ENCODE data around the gene MYCT1.
"Not testable (repeated sequence)": the region's sequence is repeated elsewhere in the genome, so short reads cannot be mapped to it uniquely, and the experiment has no call there.

MYCT1 gene, protein sequence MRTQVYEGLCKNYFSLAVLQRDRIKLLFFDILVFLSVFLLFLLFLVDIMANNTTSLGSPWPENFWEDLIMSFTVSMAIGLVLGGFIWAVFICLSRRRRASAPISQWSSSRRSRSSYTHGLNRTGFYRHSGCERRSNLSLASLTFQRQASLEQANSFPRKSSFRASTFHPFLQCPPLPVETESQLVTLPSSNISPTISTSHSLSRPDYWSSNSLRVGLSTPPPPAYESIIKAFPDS

DNA sequence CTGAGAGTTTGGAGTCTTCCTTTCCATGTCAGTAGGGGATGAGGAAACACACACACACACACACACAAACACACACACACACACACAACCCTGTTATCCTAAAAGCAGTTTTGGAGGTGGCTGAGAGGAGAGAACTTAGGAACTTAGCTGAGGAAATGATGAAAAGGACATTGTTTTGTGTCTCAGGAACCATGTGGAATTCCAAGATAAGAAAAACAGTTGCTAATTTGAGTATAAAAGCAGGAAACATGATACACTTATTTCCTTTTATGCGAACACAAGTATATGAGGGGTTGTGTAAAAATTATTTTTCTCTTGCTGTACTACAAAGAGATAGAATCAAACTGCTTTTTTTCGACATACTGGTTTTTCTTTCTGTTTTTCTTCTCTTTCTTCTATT is at the start of gene MYCT1:
Gene MYCT1 (plus strand): TSS at position 264 of the 400 bp plus-strand sequence. CDS start 6 bp downstream, at position 270.
- H3K4me1 ChIP-seq, result no peaks in the 10 kb centered on the region
- no peak within 1 kb of the TSS for H3K9ac ChIP-seq
- no peak within 1 kb of the TSS for H3K27ac ChIP-seq
- no peaks in the 10 kb centered on the region for H4K20me1 ChIP-seq
- H3K36me3 ChIP-seq, result no peaks in the 10 kb centered on the region
- H3K4me3 ChIP-seq, result no peak within 1 kb of the TSS
- no peak within 1 kb of the TSS for H3K4me2 ChIP-seq
- H3K9me3 ChIP-seq (replicated peaks in 1 of 11), result no peaks in the 10 kb centered on the region
- H3K27me3 ChIP-seq, result no peaks in the 10 kb centered on the region
- no peak for TF ChIP-seq Cebpa-rat (IDR thresholded peaks at IDR 0.05)

DNA sequence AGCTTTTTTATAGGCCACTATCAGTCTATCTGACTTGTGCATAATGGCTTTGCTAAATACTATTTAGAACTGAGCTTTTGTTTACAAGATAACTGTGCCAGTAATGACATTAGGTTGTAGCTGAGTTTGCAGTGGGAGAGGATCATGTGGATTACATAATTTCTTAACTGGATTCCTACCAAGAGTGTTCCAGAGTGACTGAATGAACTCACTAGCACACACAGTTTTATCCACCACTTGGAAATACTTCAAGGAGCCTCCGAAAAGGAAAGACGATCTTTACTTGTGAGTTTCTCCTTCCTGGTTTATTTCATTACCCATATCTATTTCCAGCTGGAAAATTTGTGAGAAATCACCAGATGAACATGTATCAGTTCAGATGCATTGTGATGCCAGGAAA is 49.6 kb upstream of the MYCT1 start:
- Histone ChIP-seq H3K9ac (no peak overlapping the region), H3K9me3 (replicated peaks in 1 of 11) (no peaks in the 10 kb centered on the region), H3K36me3 (no peaks in the 10 kb centered on the region), H3K4me2 (no peak overlapping the region), H3K27ac (no peak overlapping the region), H3K27me3 (no peaks in the 10 kb centered on the region), H3K4me3 (no peak overlapping the region), H4K20me1 (no peaks in the 10 kb centered on the region), H3K4me1 (no peaks in the 10 kb centered on the region)
- no peak for TF ChIP-seq Cebpa-rat (IDR thresholded peaks at IDR 0.05)

DNA sequence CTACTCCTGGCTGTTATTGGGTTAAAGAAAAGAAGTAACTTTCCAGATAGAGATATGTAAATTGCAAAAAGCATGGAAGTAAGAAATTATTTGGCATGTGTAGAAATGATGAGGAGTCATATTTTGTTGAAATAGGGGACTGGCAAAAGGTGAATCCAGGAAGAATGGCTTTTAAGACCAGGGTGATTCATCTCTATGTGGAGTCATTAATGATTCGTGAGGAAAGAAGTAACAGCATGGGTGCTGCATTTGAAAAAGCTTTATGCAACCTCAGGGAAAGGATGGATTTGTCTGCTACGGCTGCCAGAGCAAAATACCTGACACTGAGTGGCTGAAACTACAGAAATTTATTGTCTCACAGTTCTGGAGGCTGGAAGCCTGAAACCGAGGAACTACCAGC is 45.7 kb upstream of the MYCT1 start:
- Histone ChIP-seq H3K36me3 (no peaks in the 10 kb centered on the region), H3K9me3 (replicated peaks in 1 of 11) (no peaks in the 10 kb centered on the region), H3K4me1 (no peaks in the 10 kb centered on the region), H3K27me3 (no peaks in the 10 kb centered on the region), H3K27ac (no peak overlapping the region), H3K4me3 (no peak overlapping the region), H3K4me2 (no peak overlapping the region), H3K9ac (no peak overlapping the region), H4K20me1 (no peaks in the 10 kb centered on the region)
- no peak for TF ChIP-seq Cebpa-rat (IDR thresholded peaks at IDR 0.05)

DNA sequence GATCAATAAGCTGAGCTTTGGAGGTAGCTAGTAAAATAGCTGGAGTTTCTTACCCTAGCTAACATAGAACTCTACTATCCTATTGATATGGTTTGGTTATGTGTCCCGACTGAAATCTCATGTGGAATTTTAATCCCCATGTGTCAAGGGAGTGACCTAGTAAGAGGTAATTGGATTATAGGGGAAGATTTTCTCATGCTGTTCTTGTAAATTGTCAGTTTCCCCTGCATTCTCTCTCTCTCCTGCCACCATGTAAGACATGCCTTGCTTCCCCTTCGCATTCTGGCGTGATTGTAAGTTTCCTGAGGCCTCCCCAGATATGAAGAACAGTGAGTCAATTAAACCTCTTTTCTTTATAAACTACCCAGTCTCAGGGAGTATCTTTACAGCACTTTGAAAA is 35.9 kb upstream of the MYCT1 start:
- H4K20me1 ChIP-seq, result no peaks in the 10 kb centered on the region
- H3K27me3 ChIP-seq, result no peaks in the 10 kb centered on the region
- H3K27ac ChIP-seq, result no peak overlapping the region
- H3K9ac ChIP-seq, result no peak overlapping the region
- H3K36me3 ChIP-seq, result no peaks in the 10 kb centered on the region
- no peak overlapping the region for H3K4me2 ChIP-seq
- no peaks in the 10 kb centered on the region for H3K4me1 ChIP-seq
- no peaks in the 10 kb centered on the region for H3K9me3 ChIP-seq (replicated peaks in 1 of 11)
- no peak overlapping the region for H3K4me3 ChIP-seq
- no peak for TF ChIP-seq Cebpa-rat (IDR thresholded peaks at IDR 0.05)

DNA sequence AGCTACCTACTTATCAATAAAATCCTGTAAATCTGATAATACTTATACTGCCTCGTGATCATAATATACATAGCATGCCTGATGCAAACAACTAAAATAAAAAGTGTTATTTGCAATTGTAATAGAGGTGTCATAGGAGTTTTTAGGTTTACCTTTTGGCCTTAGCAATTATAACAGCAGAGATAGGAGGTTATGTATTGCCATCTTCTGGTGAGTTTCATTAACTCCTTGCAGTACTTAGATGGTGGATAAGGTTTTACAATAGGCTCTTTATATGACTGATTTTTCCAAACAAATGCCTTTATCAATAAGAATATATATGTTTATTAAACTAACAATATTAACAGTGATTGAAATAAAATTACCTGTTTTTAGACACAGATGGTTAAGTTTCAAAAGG is 27.8 kb upstream of the MYCT1 start:
- no peak overlapping the region for H3K9ac ChIP-seq
- H4K20me1 ChIP-seq, result no peaks in the 10 kb centered on the region
- no peak for TF ChIP-seq Cebpa-rat (IDR thresholded peaks at IDR 0.05)
- no peak overlapping the region for H3K4me2 ChIP-seq
- no peaks in the 10 kb centered on the region for H3K27me3 ChIP-seq
- no peaks in the 10 kb centered on the region for H3K36me3 ChIP-seq
- H3K27ac ChIP-seq, result no peak overlapping the region
- H3K4me3 ChIP-seq, result no peak overlapping the region
- H3K4me1 ChIP-seq, result no peaks in the 10 kb centered on the region
- H3K9me3 ChIP-seq (replicated peaks in 1 of 11), result no peaks in the 10 kb centered on the region; a peak in 1 of 22 replicates

DNA sequence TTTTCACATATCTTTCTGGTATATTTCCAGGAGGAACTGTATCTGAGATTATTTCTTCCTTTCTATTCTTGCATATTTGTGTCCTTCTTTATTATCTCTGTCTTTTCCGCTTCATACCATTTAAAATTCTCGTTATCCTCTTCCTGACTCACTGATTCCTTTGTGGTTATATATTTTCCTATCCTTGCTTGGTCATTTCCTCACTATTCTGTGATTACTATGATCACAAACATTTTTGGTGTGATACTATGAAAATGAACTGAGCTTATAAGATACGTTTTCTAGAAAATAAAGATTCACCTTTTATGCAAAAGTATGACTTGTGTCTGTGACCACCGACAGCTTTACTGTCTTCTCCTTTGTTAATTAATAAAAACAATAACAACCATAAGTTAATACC is 26.5 kb upstream of the MYCT1 start:
- Histone ChIP-seq H3K27ac (no peak overlapping the region), H3K4me2 (no peak overlapping the region), H3K36me3 (no peaks in the 10 kb centered on the region), H3K9ac (no peak overlapping the region), H3K9me3 (replicated peaks in 1 of 11) (no peaks in the 10 kb centered on the region; a peak in 1 of 22 replicates), H3K27me3 (no peaks in the 10 kb centered on the region), H3K4me3 (no peak overlapping the region), H3K4me1 (no peaks in the 10 kb centered on the region), H4K20me1 (no peaks in the 10 kb centered on the region)
- no peak for TF ChIP-seq Cebpa-rat (IDR thresholded peaks at IDR 0.05)

DNA sequence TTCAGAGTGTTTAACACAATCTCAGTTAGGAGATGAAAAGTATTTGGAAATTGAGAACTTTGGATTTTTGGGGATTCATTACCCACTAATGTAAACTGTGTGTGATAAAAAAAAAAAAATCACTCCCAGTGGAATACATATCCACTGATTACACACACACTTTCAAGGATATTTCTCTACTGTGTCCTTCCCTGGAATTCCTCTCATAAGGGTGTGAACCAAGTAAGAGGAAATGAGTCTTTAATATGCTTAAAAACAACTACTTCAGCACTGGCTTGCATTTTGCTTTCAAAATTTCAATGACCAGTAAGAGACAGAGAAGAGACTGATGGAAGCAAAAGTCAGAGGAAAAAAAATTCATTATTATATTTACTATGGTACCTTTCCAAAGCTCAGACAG is 24.5 kb upstream of the MYCT1 start:
- TF ChIP-seq Cebpa-rat (IDR thresholded peaks at IDR 0.05), result no peak
- Histone ChIP-seq H3K9ac (no peak overlapping the region), H3K4me1 (no peaks in the 10 kb centered on the region), H3K27ac (no peak overlapping the region), H4K20me1 (no peaks in the 10 kb centered on the region), H3K4me3 (no peak overlapping the region), H3K4me2 (no peak overlapping the region), H3K36me3 (no peaks in the 10 kb centered on the region), H3K9me3 (replicated peaks in 1 of 11) (no peaks in the 10 kb centered on the region), H3K27me3 (no peaks in the 10 kb centered on the region)

DNA sequence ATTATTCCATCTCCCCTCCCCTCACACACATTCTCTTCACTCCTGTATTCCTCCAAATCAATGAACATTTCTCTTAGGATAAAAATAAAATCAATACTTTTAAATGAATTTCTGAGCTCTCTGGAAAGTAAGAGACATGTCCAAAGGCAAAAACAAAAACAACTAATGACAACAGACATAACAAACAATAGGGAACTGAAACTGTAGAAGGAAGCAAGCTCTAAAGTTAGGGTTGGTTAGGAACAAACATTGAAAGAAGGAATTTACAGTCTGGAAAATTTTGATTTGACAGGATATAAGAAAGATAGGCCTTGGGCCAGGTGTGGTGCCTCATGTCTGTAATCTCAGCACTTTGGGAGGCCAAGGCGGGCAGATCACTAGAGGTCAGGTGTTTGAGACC is 17.5 kb upstream of the MYCT1 start:
- Histone ChIP-seq H3K4me2 (peak overlapping the region in 10 of 11 experiments; percentile 5 to 88 (median 26); a peak in 15 of 22 replicates), H3K4me1 (peaks cover 6 to 19% (median 9%) of the 10 kb centered on the region in 10 experiments; a peak in 17 of 20 replicates), H3K27me3 (no peaks in the 10 kb centered on the region), H3K9ac (0 out of 22 replicates have a peak overlapping the region, but pooled peaks of 1 of the 11 experiments have one; percentile 11), H3K36me3 (no peaks in the 10 kb centered on the region), H3K9me3 (replicated peaks in 1 of 11) (no peaks in the 10 kb centered on the region), H3K27ac (peak overlapping the region in 2 of 11 experiments; percentile 49 to 67; a peak in 4 of 22 replicates), H3K4me3 (no peak overlapping the region), H4K20me1 (no peaks in the 10 kb centered on the region)
- no peak for TF ChIP-seq Cebpa-rat (IDR thresholded peaks at IDR 0.05)

DNA sequence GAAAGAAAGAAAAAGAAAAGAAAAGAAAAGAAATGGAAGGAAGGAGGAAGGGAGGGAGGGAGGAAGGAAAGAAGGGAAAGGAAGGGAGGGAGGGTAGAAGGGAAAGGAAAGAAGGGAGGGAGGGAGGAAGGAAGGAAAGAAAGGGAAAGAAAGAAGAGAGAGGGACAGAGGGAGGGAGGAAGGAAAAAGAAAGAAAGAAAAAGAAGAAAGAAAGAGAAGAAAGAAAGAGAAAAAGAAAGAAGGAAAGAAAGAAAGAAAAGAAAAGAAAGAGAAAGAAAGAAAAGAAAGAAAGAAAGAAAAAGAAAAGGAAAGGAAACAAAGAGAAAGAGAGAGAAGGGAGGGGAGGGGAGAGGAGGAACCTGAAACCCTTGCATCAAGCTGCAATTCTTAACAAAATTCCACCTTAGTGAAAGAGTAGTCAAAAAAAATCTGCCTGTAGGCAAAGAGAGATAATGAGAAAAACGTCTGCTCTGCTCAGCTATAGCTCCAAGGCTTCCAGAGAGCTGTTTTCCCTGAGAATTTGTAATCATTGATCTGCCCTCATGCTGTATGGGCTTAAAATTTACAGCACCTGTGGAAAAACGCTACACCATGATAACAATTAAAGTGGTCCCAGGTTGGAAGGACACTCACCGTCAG is 16.7 kb upstream of the MYCT1 start:
- H3K27ac ChIP-seq, result no peak overlapping the region; a peak in 2 of 22 replicates
- H3K9ac ChIP-seq, result no peak overlapping the region
- no peak for TF ChIP-seq Cebpa-rat (IDR thresholded peaks at IDR 0.05)
- no peak overlapping the region for H3K4me3 ChIP-seq
- no peaks in the 10 kb centered on the region for H3K36me3 ChIP-seq
- H3K4me2 ChIP-seq, result 0 out of 22 replicates have a peak overlapping the region, but pooled peaks of 2 of the 11 experiments have one; percentile 29 to 40
- peaks cover 6 to 19% (median 12%) of the 10 kb centered on the region in 10 experiments; a peak in 17 of 20 replicates for H3K4me1 ChIP-seq
- H3K27me3 ChIP-seq, result no peaks in the 10 kb centered on the region
- H3K9me3 ChIP-seq (replicated peaks in 1 of 11), result peaks cover 0 to 7% (median 0%) of the 10 kb centered on the region in 11 experiments; a peak in 4 of 22 replicates
- H4K20me1 ChIP-seq, result no peaks in the 10 kb centered on the region

DNA sequence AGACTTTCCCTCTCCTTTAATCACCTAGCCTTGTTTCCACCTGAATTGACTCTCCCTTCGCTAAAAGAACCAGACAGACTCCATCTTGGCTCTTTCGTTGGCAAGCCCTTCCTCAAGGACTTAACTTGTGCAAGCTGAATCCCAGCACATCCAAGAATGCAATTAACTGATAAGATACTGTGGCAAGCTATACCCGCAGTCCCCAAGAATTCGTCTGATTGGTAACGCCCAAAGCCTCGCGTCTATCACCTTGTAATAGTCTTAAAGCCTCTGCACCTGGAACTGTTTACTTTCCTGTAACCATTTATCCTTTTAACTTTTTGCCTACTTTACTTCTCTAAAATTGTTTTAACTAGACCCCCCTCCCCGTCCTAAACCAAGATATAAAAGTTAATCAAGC is 15.6 kb upstream of the MYCT1 start:
- H3K27ac ChIP-seq, result no peak overlapping the region
- H3K9me3 ChIP-seq (replicated peaks in 1 of 11), result peaks cover 0 to 8% (median 0%) of the 10 kb centered on the region in 11 experiments; a peak in 4 of 22 replicates
- H3K27me3 ChIP-seq, result no peaks in the 10 kb centered on the region
- no peak overlapping the region for H3K9ac ChIP-seq
- no peaks in the 10 kb centered on the region for H4K20me1 ChIP-seq
- no peak overlapping the region for H3K4me2 ChIP-seq
- H3K36me3 ChIP-seq, result no peaks in the 10 kb centered on the region
- peaks cover 6 to 19% (median 12%) of the 10 kb centered on the region in 10 experiments; a peak in 17 of 20 replicates for H3K4me1 ChIP-seq
- H3K4me3 ChIP-seq, result no peak overlapping the region
- TF ChIP-seq Cebpa-rat (IDR thresholded peaks at IDR 0.05), result no peak

DNA sequence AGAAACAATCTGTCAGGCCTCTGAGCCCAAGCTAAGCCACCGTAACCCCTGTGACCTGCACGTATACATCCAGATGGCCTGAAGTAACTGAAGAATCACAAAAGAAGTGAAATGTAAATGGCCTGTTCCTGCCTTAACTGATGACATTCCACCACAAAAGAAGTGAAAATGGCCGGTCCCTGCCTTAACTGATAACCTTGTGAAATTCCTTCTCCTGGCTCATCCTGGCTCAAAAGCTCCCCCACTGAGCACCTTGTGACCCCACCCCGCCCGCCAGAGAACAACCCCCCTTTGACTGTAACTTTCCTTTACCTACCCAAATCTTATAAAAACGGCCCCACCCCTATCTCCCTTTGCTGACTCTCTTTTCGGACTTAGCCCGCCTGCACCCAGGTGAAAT is 14.8 kb upstream of the MYCT1 start:
- H4K20me1 ChIP-seq; H3K9me3 ChIP-seq (replicated peaks in 1 of 11); H3K4me3 ChIP-seq; H3K9ac ChIP-seq; H3K36me3 ChIP-seq; H3K27me3 ChIP-seq; H3K4me2 ChIP-seq; H3K27ac ChIP-seq: not testable (repeated sequence)
- H3K4me1 ChIP-seq, result peaks cover 6 to 19% (median 12%) of the 10 kb centered on the region in 10 experiments; a peak in 17 of 20 replicates

Data from BLaER1 treated with 17β-estradiol and CSF1 and Interleukin-3, amounts not matched to agents 10 nM and 100 nM (cell line).